ENCODE results near the gene HBG2. TPM values are rescaled to one million over a fixed set of nuclear protein-coding genes. Genes with fewer than 3 reads are reported as not detected.
A peak's percentile ranks its signal among the peaks of the same experiment; 100 is the strongest.

HBG2 gene
- total RNA-seq, 1 experiment from 2014 or later, result 8.7 TPM

DNA sequence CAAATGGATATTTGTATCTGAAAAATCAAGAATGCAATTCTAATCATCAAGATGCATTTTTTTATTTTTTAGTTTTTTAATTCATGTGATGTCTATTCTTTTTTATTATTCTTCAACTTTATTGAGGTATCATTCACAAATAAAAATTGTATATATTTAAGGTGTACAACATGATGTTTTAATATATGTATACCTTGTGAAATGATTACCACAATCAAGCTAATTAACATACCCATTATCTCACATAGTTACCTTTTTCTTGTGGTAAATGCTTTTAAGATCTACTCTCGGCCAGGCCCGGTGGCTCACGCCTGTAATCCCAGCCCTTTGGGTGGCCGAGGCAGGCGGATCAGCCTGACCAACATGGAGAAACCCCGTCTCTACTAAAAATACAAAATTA is 31.4 kb downstream of the HBG2 start:
- CTCF ChIA-PET, result no interaction called here
- peaks cover 3% of the 10 kb centered on the region; the same call in 1 of the 2 replicates for H3K4me1 Mint-ChIP-seq
- TF ChIP-seq, protein P1, sequence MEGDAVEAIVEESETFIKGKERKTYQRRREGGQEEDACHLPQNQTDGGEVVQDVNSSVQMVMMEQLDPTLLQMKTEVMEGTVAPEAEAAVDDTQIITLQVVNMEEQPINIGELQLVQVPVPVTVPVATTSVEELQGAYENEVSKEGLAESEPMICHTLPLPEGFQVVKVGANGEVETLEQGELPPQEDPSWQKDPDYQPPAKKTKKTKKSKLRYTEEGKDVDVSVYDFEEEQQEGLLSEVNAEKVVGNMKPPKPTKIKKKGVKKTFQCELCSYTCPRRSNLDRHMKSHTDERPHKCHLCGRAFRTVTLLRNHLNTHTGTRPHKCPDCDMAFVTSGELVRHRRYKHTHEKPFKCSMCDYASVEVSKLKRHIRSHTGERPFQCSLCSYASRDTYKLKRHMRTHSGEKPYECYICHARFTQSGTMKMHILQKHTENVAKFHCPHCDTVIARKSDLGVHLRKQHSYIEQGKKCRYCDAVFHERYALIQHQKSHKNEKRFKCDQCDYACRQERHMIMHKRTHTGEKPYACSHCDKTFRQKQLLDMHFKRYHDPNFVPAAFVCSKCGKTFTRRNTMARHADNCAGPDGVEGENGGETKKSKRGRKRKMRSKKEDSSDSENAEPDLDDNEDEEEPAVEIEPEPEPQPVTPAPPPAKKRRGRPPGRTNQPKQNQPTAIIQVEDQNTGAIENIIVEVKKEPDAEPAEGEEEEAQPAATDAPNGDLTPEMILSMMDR (IDR thresholded peaks at IDR 0.05), result no peak
- TF ChIP-seq ZNF138 (CRISPR knock-in tag; conservative IDR thresholded peaks at IDR 0.05) (no peak), MYBL2 (CRISPR knock-in tag; IDR thresholded peaks at IDR 0.05) (no peak), FOXK1 (CRISPR knock-in tag; IDR thresholded peaks at IDR 0.05) (no peak), ZNF416 (CRISPR knock-in tag; IDR thresholded peaks at IDR 0.05) (no peak)
- DNase-seq (ENCODE audit: low spot score) (no peak), ATAC-seq (no peak)
- H3K9me3 Mint-ChIP-seq, result peaks cover 34% of the 10 kb centered on the region
- peaks cover 20% of the 10 kb centered on the region for H3K36me3 Mint-ChIP-seq
- H3K27me3 Mint-ChIP-seq (ENCODE audit: low read depth), result no peaks in the 10 kb centered on the region
- no peak overlapping the region for H3K27ac Mint-ChIP-seq
- H3K4me3 Mint-ChIP-seq, result no peak overlapping the region
- POLR2A ChIA-PET, result no interaction called here

DNA sequence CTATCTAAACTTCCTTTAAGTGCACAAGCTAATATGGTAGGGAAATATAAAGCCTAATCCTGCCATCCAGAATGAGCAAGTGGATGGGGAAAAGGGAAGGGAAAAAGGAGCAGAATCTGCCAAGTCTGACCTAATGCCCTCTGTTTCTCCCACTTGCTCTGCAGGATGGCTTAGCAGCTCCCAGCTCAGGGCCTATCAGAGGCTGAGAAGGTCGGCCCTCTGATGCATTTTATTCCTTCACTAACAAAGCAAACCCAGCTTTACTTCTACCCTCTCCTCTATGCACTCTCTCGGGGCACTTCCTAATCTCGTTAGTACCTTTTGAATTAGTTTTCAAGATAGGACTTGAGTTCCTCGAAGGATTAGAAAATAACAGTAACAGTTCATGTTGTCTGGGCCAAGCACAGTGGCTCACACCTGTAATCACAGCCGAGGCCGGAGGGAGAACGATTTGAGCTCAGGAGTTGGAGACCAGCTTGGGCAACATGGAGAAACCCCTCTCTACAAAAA is 44.1 kb downstream of the HBG2 start:
- peak; percentile 76 for ATAC-seq
- POLR2A ChIA-PET, result interaction anchor here (0.6 kb wide), 1 partner anchor 409 kb away, joined by 4 read pairs; no protein-coding TSS in a partner anchor
- peaks cover 3% of the 10 kb centered on the region; the same call in 1 of the 2 replicates for H3K9me3 Mint-ChIP-seq
- no peak for DNase-seq (ENCODE audit: low spot score)
- H3K36me3 Mint-ChIP-seq, result no peaks in the 10 kb centered on the region
- CTCF ChIA-PET, result interaction anchor here (1.1 to 1.3 kb wide), 2 partner anchors 81 to 597 kb away, joined by 3 to 6 read pairs; no protein-coding TSS in a partner anchor
- H3K27ac Mint-ChIP-seq, result no peak overlapping the region
- TF ChIP-seq ZNF423 (CRISPR knock-in tag; IDR thresholded peaks at IDR 0.05) (no peak), TP53 (CRISPR knock-in tag; IDR thresholded peaks at IDR 0.05) (no peak), IRF2 (CRISPR knock-in tag; IDR thresholded peaks at IDR 0.05; ENCODE audit: borderline replicate concordance, low read depth) (no peak), ZNF396 (CRISPR knock-in tag; IDR thresholded peaks at IDR 0.05; ENCODE audit: borderline replicate concordance) (no peak), NFYB (CRISPR knock-in tag; conservative IDR thresholded peaks at IDR 0.05; ENCODE audit: low read depth) (no peak), ELF4 (CRISPR knock-in tag; IDR thresholded peaks at IDR 0.05; ENCODE audit: low read depth) (no peak), JUN (CRISPR knock-in tag; IDR thresholded peaks at IDR 0.05) (no peak)
- TF ChIP-seq, protein P2, sequence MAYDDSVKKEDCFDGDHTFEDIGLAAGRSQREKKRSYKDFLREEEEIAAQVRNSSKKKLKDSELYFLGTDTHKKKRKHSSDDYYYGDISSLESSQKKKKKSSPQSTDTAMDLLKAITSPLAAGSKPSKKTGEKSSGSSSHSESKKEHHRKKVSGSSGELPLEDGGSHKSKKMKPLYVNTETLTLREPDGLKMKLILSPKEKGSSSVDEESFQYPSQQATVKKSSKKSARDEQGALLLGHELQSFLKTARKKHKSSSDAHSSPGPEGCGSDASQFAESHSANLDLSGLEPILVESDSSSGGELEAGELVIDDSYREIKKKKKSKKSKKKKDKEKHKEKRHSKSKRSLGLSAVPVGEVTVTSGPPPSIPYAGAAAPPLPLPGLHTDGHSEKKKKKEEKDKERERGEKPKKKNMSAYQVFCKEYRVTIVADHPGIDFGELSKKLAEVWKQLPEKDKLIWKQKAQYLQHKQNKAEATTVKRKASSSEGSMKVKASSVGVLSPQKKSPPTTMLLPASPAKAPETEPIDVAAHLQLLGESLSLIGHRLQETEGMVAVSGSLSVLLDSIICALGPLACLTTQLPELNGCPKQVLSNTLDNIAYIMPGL (CRISPR knock-in tag; IDR thresholded peaks at IDR 0.05), result no peak
- no peak overlapping the region for H3K4me3 Mint-ChIP-seq
- H3K27me3 Mint-ChIP-seq (ENCODE audit: low read depth), result no peaks in the 10 kb centered on the region
- H3K4me1 Mint-ChIP-seq, result peaks cover 11% of the 10 kb centered on the region

DNA sequence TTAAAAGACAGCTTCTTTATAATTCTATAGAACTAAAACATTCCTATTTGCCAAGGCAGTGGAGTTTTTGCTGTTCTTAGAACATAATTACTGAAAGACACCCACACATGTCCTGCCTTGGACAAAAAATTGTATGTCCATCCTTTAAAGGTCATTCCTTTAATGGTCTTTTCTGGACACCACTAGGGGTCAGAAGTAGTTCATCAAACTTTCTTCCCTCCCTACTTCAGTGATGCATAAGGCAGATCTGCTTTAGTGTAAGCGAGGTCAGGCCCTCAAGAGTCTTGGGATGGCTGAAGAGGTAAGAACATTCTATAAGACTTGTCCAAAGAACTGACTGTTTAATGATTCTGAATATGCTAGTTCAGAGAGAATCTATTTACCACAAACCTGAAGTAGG is 49.8 kb downstream of the HBG2 start:
- Mint-ChIP-seq H3K36me3 (no peaks in the 10 kb centered on the region), H3K4me3 (no peak overlapping the region), H3K9me3 (no peaks in the 10 kb centered on the region), H3K4me1 (peaks cover 9% of the 10 kb centered on the region), H3K27ac (no peak overlapping the region), H3K27me3 (ENCODE audit: low read depth) (no peaks in the 10 kb centered on the region)
- TF ChIP-seq HMGA2 (CRISPR knock-in tag; IDR thresholded peaks at IDR 0.05) (no peak), ZNF121 (CRISPR knock-in tag; IDR thresholded peaks at IDR 0.05) (no peak), CBFB (CRISPR knock-in tag; IDR thresholded peaks at IDR 0.05; ENCODE audit: low read depth) (no peak), ELF4 (CRISPR knock-in tag; IDR thresholded peaks at IDR 0.05; ENCODE audit: low read depth) (no peak), SOX15 (CRISPR knock-in tag; IDR thresholded peaks at IDR 0.05) (no peak)
- TF ChIP-seq, protein P2 (CRISPR knock-in tag; IDR thresholded peaks at IDR 0.05), result no peak
- TF ChIP-seq, protein P3, sequence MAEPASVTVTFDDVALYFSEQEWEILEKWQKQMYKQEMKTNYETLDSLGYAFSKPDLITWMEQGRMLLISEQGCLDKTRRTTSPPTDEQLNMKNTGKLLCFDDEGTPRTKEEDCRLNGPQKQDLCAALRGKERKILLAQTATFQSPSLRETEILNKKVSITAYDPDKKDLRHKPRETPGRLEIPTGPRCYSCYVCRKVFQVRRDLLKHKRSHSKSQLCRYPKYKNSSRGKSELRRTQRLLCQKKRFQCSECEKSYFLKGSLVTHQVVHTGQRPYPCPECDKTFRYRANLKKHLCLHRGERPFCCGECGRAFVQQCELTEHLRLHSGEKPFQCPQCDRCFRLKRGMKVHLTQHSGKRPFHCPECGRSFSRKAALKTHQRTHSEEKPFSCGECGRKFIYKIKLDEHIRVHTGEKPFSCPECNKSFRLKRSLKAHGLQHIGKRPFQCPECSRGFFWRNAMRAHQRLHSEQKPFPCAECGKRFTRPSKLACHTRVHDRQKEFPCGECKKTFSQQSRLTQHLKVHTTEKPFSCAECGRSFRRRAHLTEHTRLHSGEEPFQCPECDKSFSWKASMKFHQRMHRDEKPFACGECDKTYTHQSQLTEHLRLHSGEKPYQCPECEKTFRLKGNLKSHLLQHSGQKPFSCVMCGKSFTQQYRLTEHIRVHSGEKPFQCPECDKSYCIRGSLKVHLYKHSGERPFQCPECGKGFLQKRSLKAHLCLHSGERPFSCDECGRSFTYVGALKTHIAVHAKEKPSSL (CRISPR knock-in tag; conservative IDR thresholded peaks at IDR 0.05), result no peak
- no peak for DNase-seq (ENCODE audit: low spot score)
- ChIA-PET CTCF (no interaction called here), POLR2A (no interaction called here)
- peak; percentile 95 for ATAC-seq
